HG02678 (cell line): ENCODE results near the gene MACROH2A2.
"Not testable (repeated sequence)": the region's sequence is repeated elsewhere in the genome, so short reads cannot be mapped to it uniquely, and the experiment has no call there.

Experiments used
- ATAC-seq: cut with Tn5 transposase; IDR thresholded peaks from one replicate; pipeline ENCODE4 v1.9.1; 2021; ENCODE audit warnings: mild to moderate bottlenecking, moderate library complexity; ENCODE audit not compliant: unreplicated experiment

MACROH2A2 gene

DNA sequence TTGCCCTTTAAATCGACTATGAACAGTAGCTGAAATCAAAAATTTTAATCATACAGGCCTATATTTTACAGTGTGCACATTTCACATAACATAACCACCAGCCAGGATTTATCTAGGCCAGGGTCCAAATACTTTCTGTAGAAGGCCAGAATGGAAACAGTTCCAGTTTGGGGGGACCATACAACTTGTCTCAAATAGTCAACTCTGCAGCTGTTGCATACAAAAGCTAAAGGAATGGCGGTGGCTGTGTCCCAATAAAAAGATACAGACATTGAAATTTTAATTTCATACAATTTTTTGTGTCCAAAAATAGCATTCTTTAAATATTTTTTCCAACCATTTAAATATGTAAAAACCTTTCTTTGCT lies 94.6 kb downstream of the MACROH2A2 start:
- ATAC-seq = no peak

DNA sequence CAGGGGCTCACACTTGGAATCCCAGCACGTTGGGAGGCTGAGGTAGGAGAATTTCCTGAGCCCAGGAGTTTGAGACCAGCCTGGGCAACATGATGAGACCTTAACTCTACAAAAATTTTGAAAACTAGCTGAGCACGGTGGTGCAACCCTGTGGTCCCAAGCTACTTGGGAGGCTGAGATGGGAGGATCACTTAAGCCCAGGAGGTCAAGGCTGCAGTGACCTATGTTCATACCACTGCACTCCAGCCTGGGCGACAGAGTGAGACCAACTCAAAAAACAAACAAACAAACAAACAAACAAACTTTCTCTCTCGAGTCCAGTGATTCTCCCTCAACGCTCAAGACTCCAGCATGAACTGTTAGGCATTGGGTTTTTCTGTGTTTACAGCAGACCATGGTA lies 95.9 kb downstream of the MACROH2A2 start:
- ATAC-seq = no peak

GRCh38 chr10:70155255-70155838 lies 102.7 kb downstream of the MACROH2A2 start:
- ATAC-seq = no peak

DNA sequence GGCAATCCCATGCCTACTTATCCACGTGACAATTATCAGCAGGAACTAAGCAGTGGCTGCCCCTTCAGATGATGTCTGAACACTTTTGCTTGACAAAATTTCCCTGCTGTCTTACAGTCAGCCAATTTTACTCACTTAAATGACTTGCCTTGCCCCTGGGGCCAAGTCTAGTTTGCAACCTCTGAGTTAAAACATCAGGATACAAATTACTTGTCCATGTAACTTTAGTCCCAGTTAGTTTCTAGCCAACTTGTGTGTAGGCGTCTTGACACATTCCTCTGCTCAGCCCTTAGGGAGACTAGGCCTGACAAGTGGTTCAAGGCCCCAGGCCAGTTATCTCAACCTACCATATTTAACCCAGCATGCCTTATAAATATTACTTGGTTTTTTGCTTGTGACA lies 105.5 kb downstream of the MACROH2A2 start:
- no peak for ATAC-seq

DNA sequence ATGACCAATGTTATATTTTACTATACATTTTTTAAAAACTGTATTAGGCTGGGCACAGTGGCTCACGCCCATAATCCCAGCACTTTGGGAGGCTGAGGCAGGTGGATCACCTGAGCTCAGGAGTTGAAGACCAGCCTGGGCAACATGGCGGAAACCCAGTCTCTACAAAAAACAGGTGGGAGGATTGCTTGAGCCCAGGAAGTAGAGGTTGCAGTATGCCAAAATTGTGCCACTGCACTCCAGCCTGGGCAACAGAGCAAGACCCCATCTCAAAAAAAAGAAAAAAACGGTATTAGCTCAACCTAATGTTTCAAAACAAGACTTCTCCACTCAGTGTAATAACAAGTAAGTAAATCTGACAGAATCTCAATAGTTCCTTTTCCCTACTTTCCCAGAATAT lies 106.7 kb downstream of the MACROH2A2 start:
- not testable (repeated sequence) for ATAC-seq

- ATAC-seq = no peak
Measured at GRCh38 chr10:70160798-70161197, 108.2 kb downstream of the MACROH2A2 start.
